GM19240 (cell line): ENCODE measurements around the gene FGF2.
"Not testable (repeated sequence)": the region's sequence is repeated elsewhere in the genome, so short reads cannot be mapped to it uniquely, and the experiment has no call there.

Experiments
- DNase-seq: peaks from one replicate; pipeline ENCODE4 v3.0.0; 2011; ENCODE audit warnings: low spot score; ENCODE audit not compliant: insufficient read length

The FGF2 gene

GRCh38 chr4:122921971-122922876 is 95.6 kb downstream of the FGF2 start, which contains the start of gene NUDT6:
TSS of gene NUDT6 (minus strand) at chr4:122922597. CDS start at chr4:122922572, 25 bp downstream.
- peak; percentile 1 for DNase-seq

GRCh38 chr4:122922877-122923511 is 96.4 kb downstream of the FGF2 start:
- peak; percentile 47 for DNase-seq

- no peak for DNase-seq
These were observed 102.3 kb downstream of the FGF2 start for GRCh38 chr4:122928930-122929329.

GRCh38 chr4:122930862-122931261 is 104.2 kb downstream of the FGF2 start:
- DNase-seq = no peak

GRCh38 chr4:122932763-122933162 is 106.1 kb downstream of the FGF2 start:
- no peak for DNase-seq

- DNase-seq = not testable (repeated sequence)
These were observed 118.5 kb downstream of the FGF2 start for GRCh38 chr4:122945136-122945535.

- DNase-seq = no peak
These were observed 119.5 kb downstream of the FGF2 start for GRCh38 chr4:122946142-122946541.
